ENCODE data around the gene MOV10L1. TPM values are rescaled to one million over a fixed set of nuclear protein-coding genes. Genes with fewer than 3 reads are reported as not detected.
"Not testable (repeated sequence)": the region's sequence is repeated elsewhere in the genome, so short reads cannot be mapped to it uniquely, and the experiment has no call there.

MOV10L1 gene
- total RNA-seq, 5 donors from 2014 or later (not counting 1 experiment from before 2014, with no cell fraction given): 0.44 TPM; not detected in 4

- H3K27me3 Mint-ChIP-seq: peaks cover 27 to 45% of the 10 kb centered on the region in 2 donors
- DNase-seq; H3K36me3 ChIP-seq (ENCODE audit: control insufficient read depth in 2 of 2, extremely low read depth in 1 of 2, insufficient read depth in 1 of 2, low read length in 1 of 2); H3K9me3 ChIP-seq; H3K4me1 ChIP-seq (ENCODE audit: control insufficient read depth in 1 of 2, extremely low read depth in 1 of 2, insufficient read depth in 2 of 2, low read length in 2 of 2); CTCF ChIA-PET; H3K4me3 ChIP-seq (ENCODE audit: control insufficient read depth in 1 of 2, extremely low read depth in 1 of 2, low read length in 1 of 2); ATAC-seq (replicated peaks in 1 of 4); POLR2A ChIA-PET; H3K36me3 Mint-ChIP-seq; H3K27ac ChIP-seq (ENCODE audit: low read length); H3K9me3 Mint-ChIP-seq: not testable (repeated sequence)
- peaks cover 4 to 57% of the 10 kb centered on the region in 2 experiments for H3K27me3 ChIP-seq (replicated peaks in 1 of 2; ENCODE audit: control insufficient read depth in 2 of 2, extremely low read depth in 1 of 2, insufficient read depth in 2 of 2, low read length in 1 of 2)
- H3K27ac Mint-ChIP-seq: peak overlapping the region in 1 of 2 donors; percentile 15
- 82% methylated on average over 4 of the region's 5 CpGs for WGBS (ENCODE audit: insufficient coverage)
- peak overlapping the region; percentile 66 to 78 (median 70) for H3K4me3 Mint-ChIP-seq
- peaks cover 4 to 12% (median 6%) of the 10 kb centered on the region in 3 donors for H3K4me1 Mint-ChIP-seq
Measured at GRCh38 chr22:50168490-50169180, 78.8 kb downstream of the MOV10L1 start.

GRCh38 chr22:50169181-50169759 is 79.5 kb downstream of the MOV10L1 start:
- Mint-ChIP-seq H3K27ac (peak overlapping the region in 1 of 2 donors; percentile 19), H3K4me3 (peak overlapping the region; percentile 66 to 78 (median 70)), H3K36me3 (no peaks in the 10 kb centered on the region), H3K4me1 (peaks cover 4 to 12% (median 6%) of the 10 kb centered on the region in 3 donors), H3K9me3 (no peaks in the 10 kb centered on the region), H3K27me3 (peaks cover 25 to 45% of the 10 kb centered on the region in 2 donors)
- POLR2A ChIA-PET: no interaction called here
- Histone ChIP-seq H3K4me1 (ENCODE audit: control insufficient read depth in 1 of 2, extremely low read depth in 1 of 2, insufficient read depth in 2 of 2, low read length in 2 of 2) (peaks cover 0 to 6% of the 10 kb centered on the region in 2 experiments), H3K4me3 (ENCODE audit: control insufficient read depth in 1 of 2, extremely low read depth in 1 of 2, low read length in 1 of 2) (no peak overlapping the region), H3K27ac (ENCODE audit: low read length) (no peak overlapping the region), H3K27me3 (replicated peaks in 1 of 2; ENCODE audit: control insufficient read depth in 2 of 2, extremely low read depth in 1 of 2, insufficient read depth in 2 of 2, low read length in 1 of 2) (peaks cover 4 to 58% of the 10 kb centered on the region in 2 experiments), H3K9me3 (no peaks in the 10 kb centered on the region), H3K36me3 (ENCODE audit: control insufficient read depth in 2 of 2, extremely low read depth in 1 of 2, insufficient read depth in 1 of 2, low read length in 1 of 2) (no peaks in the 10 kb centered on the region)
- DNase-seq (no peak), ATAC-seq (replicated peaks in 1 of 4) (no peak)
- 38% methylated on average over 14 of the region's 36 CpGs for WGBS (ENCODE audit: insufficient coverage)
- CTCF ChIA-PET: no interaction called here

- peak overlapping the region in 2 of 3 donors; percentile 38 to 45 for H3K4me3 Mint-ChIP-seq
- no peaks in the 10 kb centered on the region for H3K9me3 ChIP-seq
- H3K4me3 ChIP-seq (ENCODE audit: control insufficient read depth in 1 of 2, extremely low read depth in 1 of 2, low read length in 1 of 2): no peak overlapping the region
- CTCF ChIA-PET: no interaction called here
- POLR2A ChIA-PET: no interaction called here
- no peaks in the 10 kb centered on the region for H3K9me3 Mint-ChIP-seq
- peaks cover 24 to 42% of the 10 kb centered on the region in 2 donors for H3K27me3 Mint-ChIP-seq
- H3K36me3 ChIP-seq (ENCODE audit: control insufficient read depth in 2 of 2, extremely low read depth in 1 of 2, insufficient read depth in 1 of 2, low read length in 1 of 2): no peaks in the 10 kb centered on the region
- H3K4me1 ChIP-seq (ENCODE audit: control insufficient read depth in 1 of 2, extremely low read depth in 1 of 2, insufficient read depth in 2 of 2, low read length in 2 of 2): peaks cover 0 to 6% of the 10 kb centered on the region in 2 experiments
- DNase-seq: peak in 4 of 35 experiments; percentile 15 to 35 (median 26)
- no peak overlapping the region for H3K27ac Mint-ChIP-seq
- H3K27me3 ChIP-seq (replicated peaks in 1 of 2; ENCODE audit: control insufficient read depth in 2 of 2, extremely low read depth in 1 of 2, insufficient read depth in 2 of 2, low read length in 1 of 2): peaks cover 4 to 61% of the 10 kb centered on the region in 2 experiments
- peak; percentile 51 to 78 (median 62) for ATAC-seq (replicated peaks in 1 of 4)
- under 1% methylated on average over 50 of the region's 70 CpGs for WGBS (ENCODE audit: insufficient coverage)
- no peaks in the 10 kb centered on the region for H3K36me3 Mint-ChIP-seq
- peaks cover 4 to 12% (median 6%) of the 10 kb centered on the region in 3 donors for H3K4me1 Mint-ChIP-seq
- no peak overlapping the region for H3K27ac ChIP-seq (ENCODE audit: low read length)
Measured at GRCh38 chr22:50169774-50170341, 80.1 kb downstream of the MOV10L1 start.

GRCh38 chr22:50170453-50171318 is 80.9 kb downstream of the MOV10L1 start, which contains the start of gene PANX2:
Gene PANX2 (plus strand): TSS chr22:50170731. CDS start chr22:50170731, 0 bp downstream.
- no peak within 1 kb of the TSS for H3K27ac ChIP-seq (ENCODE audit: low read length)
- H3K9me3 ChIP-seq: no peaks in the 10 kb centered on the region
- no peak within 1 kb of the TSS for H3K4me3 ChIP-seq (ENCODE audit: control insufficient read depth in 1 of 2, extremely low read depth in 1 of 2, low read length in 1 of 2)
- Mint-ChIP-seq H3K27me3 (peaks cover 24 to 45% of the 10 kb centered on the region in 2 donors), H3K9me3 (no peaks in the 10 kb centered on the region), H3K36me3 (no peaks in the 10 kb centered on the region), H3K4me3 (peak within 1 kb of the TSS; percentile 61 to 78 (median 73)), H3K4me1 (peaks cover 4 to 12% (median 6%) of the 10 kb centered on the region in 3 donors), H3K27ac (no peak within 1 kb of the TSS)
- peaks cover 0 to 6% of the 10 kb centered on the region in 2 experiments for H3K4me1 ChIP-seq (ENCODE audit: control insufficient read depth in 1 of 2, extremely low read depth in 1 of 2, insufficient read depth in 2 of 2, low read length in 2 of 2)
- WGBS (ENCODE audit: insufficient coverage): 50% methylated on average over 56 of the region's 105 CpGs
- peaks cover 4 to 61% of the 10 kb centered on the region in 2 experiments for H3K27me3 ChIP-seq (replicated peaks in 1 of 2; ENCODE audit: control insufficient read depth in 2 of 2, extremely low read depth in 1 of 2, insufficient read depth in 2 of 2, low read length in 1 of 2)
- DNase-seq: no peak
- peak in 2 of 4 experiments; percentile 14 to 39 for ATAC-seq (replicated peaks in 1 of 4)
- POLR2A ChIA-PET: no interaction called here
- CTCF ChIA-PET: no interaction called here
- H3K36me3 ChIP-seq (ENCODE audit: control insufficient read depth in 2 of 2, extremely low read depth in 1 of 2, insufficient read depth in 1 of 2, low read length in 1 of 2): no peaks in the 10 kb centered on the region

- Histone ChIP-seq H3K27ac (ENCODE audit: low read length) (no peak overlapping the region), H3K36me3 (ENCODE audit: control insufficient read depth in 2 of 2, extremely low read depth in 1 of 2, insufficient read depth in 1 of 2, low read length in 1 of 2) (no peaks in the 10 kb centered on the region), H3K4me3 (ENCODE audit: control insufficient read depth in 1 of 2, extremely low read depth in 1 of 2, low read length in 1 of 2) (no peak overlapping the region), H3K4me1 (ENCODE audit: control insufficient read depth in 1 of 2, extremely low read depth in 1 of 2, insufficient read depth in 2 of 2, low read length in 2 of 2) (peaks cover 0 to 6% of the 10 kb centered on the region in 2 experiments), H3K9me3 (no peaks in the 10 kb centered on the region), H3K27me3 (replicated peaks in 1 of 2; ENCODE audit: control insufficient read depth in 2 of 2, extremely low read depth in 1 of 2, insufficient read depth in 2 of 2, low read length in 1 of 2) (peaks cover 4 to 64% of the 10 kb centered on the region in 2 experiments)
- no peak for ATAC-seq (replicated peaks in 1 of 4)
- CTCF ChIA-PET: no interaction called here
- Mint-ChIP-seq H3K36me3 (no peaks in the 10 kb centered on the region), H3K4me3 (peak overlapping the region; percentile 61 to 73 (median 73)), H3K4me1 (peaks cover 4 to 12% (median 6%) of the 10 kb centered on the region in 3 donors), H3K9me3 (no peaks in the 10 kb centered on the region), H3K27ac (no peak overlapping the region), H3K27me3 (peaks cover 24 to 45% of the 10 kb centered on the region in 2 donors)
- 90% methylated on average over 11 of the region's 15 CpGs for WGBS (ENCODE audit: insufficient coverage)
- no peak for DNase-seq
- POLR2A ChIA-PET: no interaction called here
Measured at GRCh38 chr22:50171319-50171964, 81.6 kb downstream of the MOV10L1 start.
